H54 (cell line): ENCODE results near the gene LRBA.

Experiments
- DNase-seq: peaks from one replicate; pipeline ENCODE4 v3.0.0; 2011; ENCODE audit warnings: low spot score, mixed read lengths; ENCODE audit not compliant: insufficient read length
- FAIRE-seq: peaks from 3 replicates; lab custom pipeline; 2011; peaks lifted over from hg19 to GRCh38; lab: Jason Lieb, UNC
- POLR2A ChIP-seq: IDR thresholded peaks from 2 replicates; pipeline ENCODE4 v1.6.1; 2011; ENCODE audit warnings: low read depth, mild to moderate bottlenecking, low read length

LRBA gene

GRCh38 chr4:150336676-150337412 is 678.2 kb downstream of the LRBA start:
- FAIRE-seq, result no peak

GRCh38 chr4:150332961-150333360 is 682.1 kb downstream of the LRBA start:
- DNase-seq (no peak), FAIRE-seq (no peak)
- no peak for TF ChIP-seq POLR2A

More at GRCh38 chr4:150336676-150337412, 678.2 kb downstream of the LRBA start:
- no peak for DNase-seq
- TF ChIP-seq POLR2A, result no peak

GRCh38 chr4:150332086-150332485 is 683.0 kb downstream of the LRBA start:
- DNase-seq (no peak), FAIRE-seq (no peak)
- no peak for TF ChIP-seq POLR2A

- DNase-seq (no peak), FAIRE-seq (no peak)
- no peak for TF ChIP-seq POLR2A
Measured at GRCh38 chr4:150329373-150329772, 685.7 kb downstream of the LRBA start.

GRCh38 chr4:150328496-150328895 is 686.6 kb downstream of the LRBA start:
- no peak for DNase-seq
- FAIRE-seq, result no peak
- no peak for TF ChIP-seq POLR2A

- FAIRE-seq, result no peak
- DNase-seq, result no peak
- no peak for TF ChIP-seq POLR2A
Measured at GRCh38 chr4:150327262-150327780, 687.8 kb downstream of the LRBA start.

GRCh38 chr4:150325872-150326271 is 689.2 kb downstream of the LRBA start:
- DNase-seq (no peak), FAIRE-seq (no peak)
- no peak for TF ChIP-seq POLR2A

GRCh38 chr4:150323406-150324325 is 691.4 kb downstream of the LRBA start:
- TF ChIP-seq POLR2A, result no peak
- DNase-seq, result no peak
- FAIRE-seq, result no peak

GRCh38 chr4:150322646-150323045 is 692.4 kb downstream of the LRBA start:
- FAIRE-seq (no peak), DNase-seq (no peak)
- no peak for TF ChIP-seq POLR2A

GRCh38 chr4:150321113-150321512 is 694.0 kb downstream of the LRBA start:
- FAIRE-seq, result no peak
- TF ChIP-seq POLR2A, result no peak
- no peak for DNase-seq

- FAIRE-seq (no peak), DNase-seq (no peak)
- TF ChIP-seq POLR2A, result no peak
Measured at GRCh38 chr4:150318971-150319370, 696.1 kb downstream of the LRBA start.

- no peak for TF ChIP-seq POLR2A
- DNase-seq (no peak), FAIRE-seq (no peak)
Measured at GRCh38 chr4:150318527-150318926, 696.6 kb downstream of the LRBA start.

- FAIRE-seq (no peak), DNase-seq (no peak)
- no peak for TF ChIP-seq POLR2A
Measured at GRCh38 chr4:150316332-150317205, 698.5 kb downstream of the LRBA start.
